Activated T-cell treated with anti-CD3 and anti-CD28 coated beads for 4 hours (primary cell): ENCODE results near the gene EIF1AX.

Source experiments
- DNase-seq: peaks from one replicate; pipeline ENCODE4 v3.0.0-alpha.2; 2020

Gene EIF1AX

GRCh38 chrX:20124964-20125363, 16.7 kb downstream of the EIF1AX start:
- DNase-seq: no peak

- no peak for DNase-seq
Observed at GRCh38 chrX:20118065-20118824, 23.4 kb downstream of the EIF1AX start.

- DNase-seq: no peak
Observed at GRCh38 chrX:20116577-20117240, 24.9 kb downstream of the EIF1AX start, which contains the start of gene MAP7D2. Gene MAP7D2 (minus strand): TSS chrX:20116907. CDS start chrX:20116879, 28 bp downstream.

GRCh38 chrX:20116087-20116576, 25.5 kb downstream of the EIF1AX start:
- no peak for DNase-seq

GRCh38 chrX:20112022-20112774, 29.4 kb downstream of the EIF1AX start:
- DNase-seq: no peak

GRCh38 chrX:20111271-20111670, 30.4 kb downstream of the EIF1AX start:
- DNase-seq: no peak

GRCh38 chrX:20101934-20102581, 39.6 kb downstream of the EIF1AX start:
- DNase-seq: no peak

- DNase-seq: no peak
Observed at GRCh38 chrX:20091499-20091898, 50.1 kb downstream of the EIF1AX start.

- no peak for DNase-seq
Observed at GRCh38 chrX:20089845-20090244, 51.8 kb downstream of the EIF1AX start.

- DNase-seq: no peak
Observed at GRCh38 chrX:20080277-20080676, 61.4 kb downstream of the EIF1AX start.
